ENCODE data around the gene TCF25.

DNA sequence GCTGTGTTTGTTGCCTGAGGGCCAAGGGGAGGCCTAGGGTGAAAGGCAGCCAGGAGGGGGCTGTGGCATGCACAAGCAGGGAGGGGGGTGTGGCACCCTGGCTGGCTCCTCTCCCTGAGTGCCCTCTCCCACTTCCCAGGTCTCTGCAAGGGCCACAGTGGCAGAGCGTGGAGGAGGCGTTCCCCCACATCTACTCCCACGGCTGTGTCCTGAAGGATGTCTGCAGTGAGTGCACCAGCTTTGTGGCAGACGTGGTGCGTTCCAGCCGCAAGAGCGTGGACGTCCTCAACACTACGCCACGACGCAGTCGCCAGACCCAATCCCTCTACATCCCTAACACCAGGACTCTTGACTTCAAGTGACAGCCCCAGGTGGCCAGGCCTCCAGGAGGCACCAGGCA lies 3.5 kb upstream of the TCF25 start:
- TF ChIP-seq CTCF (IDR thresholded peaks at IDR 0.05 in 8 of 11, conservative IDR thresholded peaks at IDR 0.05 in 3 of 11) (no peak), POLR2AphosphoS5 (IDR thresholded peaks at IDR 0.05) (no peak)

Measured in spleen (tissue), 7 donors.